SK-N-SH treated with all-trans-retinoic acid at 6 μM for 48 hours (cell line): ENCODE measurements around the gene NUP98.

Source experiments
- ATAC-seq: fragments of 200-7000 bp; cut with Tn5 transposase; 3 replicates; pipeline ENCODE4 v1.9.1; 2020; ENCODE audit warnings: mild to moderate bottlenecking, moderate library complexity
- ARNTL ChIP-seq: fragments of 450-650 bp; formaldehyde crosslinking; IDR thresholded peaks from 2 replicates; pipeline ENCODE4 v1.5.0; 2020; ENCODE audit warnings: low read depth, mild to moderate bottlenecking, moderate library complexity, borderline replicate concordance
- BACH2 ChIP-seq: fragments of 250-450 bp; sonication (Bioruptor Pico); IDR thresholded peaks from 2 replicates; pipeline ENCODE4 v1.9.0; 2021; ENCODE audit warnings: mild to moderate bottlenecking, borderline replicate concordance
- CREB5 ChIP-seq: fragments of 250-450 bp; sonication (Bioruptor Pico); IDR thresholded peaks from 2 replicates; pipeline ENCODE4 v1.5.1; 2020; ENCODE audit warnings: low read depth, mild to moderate bottlenecking, moderate library complexity
- CSDC2 ChIP-seq: fragments of 250-450 bp; sonication (Bioruptor Pico); IDR thresholded peaks from 2 replicates; pipeline ENCODE4 v1.5.0; 2020; ENCODE audit warnings: mild to moderate bottlenecking, moderate library complexity
- CSRNP3 ChIP-seq: fragments of 250-450 bp; sonication (Bioruptor Pico); IDR thresholded peaks from 2 replicates; pipeline ENCODE4 v1.5.1; 2021; ENCODE audit warnings: mild to moderate bottlenecking, moderate library complexity
- GLIS3 ChIP-seq: fragments of 250-450 bp; sonication (Bioruptor Pico); IDR thresholded peaks from 2 replicates; pipeline ENCODE4 v1.5.0; 2020; ENCODE audit warnings: mild to moderate bottlenecking, moderate library complexity
- ISL1 ChIP-seq: fragments of 250-450 bp; sonication (Bioruptor Pico); IDR thresholded peaks from 2 replicates; pipeline ENCODE4 v2.1.2; 2022; ENCODE audit warnings: mild to moderate bottlenecking, moderate library complexity
- OSR1 ChIP-seq: fragments of 250-450 bp; sonication (Bioruptor Pico); IDR thresholded peaks from 2 replicates; pipeline ENCODE4 v1.8.0; 2022; ENCODE audit warnings: moderate library complexity, mild to moderate bottlenecking, inconsistent platforms
- PATZ1 ChIP-seq: fragments of 250-450 bp; sonication (Bioruptor Pico); IDR thresholded peaks from 2 replicates; pipeline ENCODE4 v1.8.0; 2020; ENCODE audit warnings: mild to moderate bottlenecking, moderate library complexity, borderline replicate concordance
- POU6F1 ChIP-seq: fragments of 250-450 bp; sonication (Bioruptor Pico); IDR thresholded peaks from 2 replicates; pipeline ENCODE4 v1.8.0; 2021; ENCODE audit warnings: low read depth, mild to moderate bottlenecking, moderate library complexity, borderline replicate concordance
- PPARA ChIP-seq: fragments of 250-450 bp; sonication (Bioruptor Pico); IDR thresholded peaks from 2 replicates; pipeline ENCODE4 v1.5.0; 2020; ENCODE audit warnings: mild to moderate bottlenecking, borderline replicate concordance
- RARB ChIP-seq: fragments of 250-450 bp; sonication (Bioruptor Pico); IDR thresholded peaks from 2 replicates; pipeline ENCODE4 v1.8.0; 2021; ENCODE audit warnings: mild to moderate bottlenecking, moderate library complexity
- SNAI2 ChIP-seq: fragments of 250-450 bp; sonication (Bioruptor Pico); IDR thresholded peaks from 2 replicates; pipeline ENCODE4 v1.5.0; 2020; ENCODE audit warnings: mild to moderate bottlenecking, moderate library complexity
- TCF4 ChIP-seq: fragments of 250-450 bp; sonication (Bioruptor Pico); IDR thresholded peaks from 2 replicates; pipeline ENCODE4 v1.8.0; 2021; ENCODE audit warnings: mild to moderate bottlenecking, moderate library complexity, borderline replicate concordance
- TOX ChIP-seq: fragments of 250-450 bp; sonication (Bioruptor Pico); IDR thresholded peaks from 2 replicates; pipeline ENCODE4 v1.8.0; 2021; ENCODE audit warnings: mild to moderate bottlenecking, moderate library complexity, borderline replicate concordance
- TSHZ2 ChIP-seq: fragments of 250-450 bp; sonication (Bioruptor Pico); IDR thresholded peaks from 2 replicates; pipeline ENCODE4 v1.5.0; 2020; ENCODE audit warnings: mild to moderate bottlenecking, moderate library complexity
- ZC3H10 ChIP-seq: fragments of 250-450 bp; sonication (Bioruptor Pico); IDR thresholded peaks from 2 replicates; pipeline ENCODE4 v1.5.1; 2021; ENCODE audit warnings: mild to moderate bottlenecking, moderate library complexity
- ZFP3 ChIP-seq: fragments of 250-450 bp; sonication (Bioruptor Pico); IDR thresholded peaks from 2 replicates; pipeline ENCODE4 v1.5.0; 2020; ENCODE audit warnings: mild to moderate bottlenecking, moderate library complexity
- ZFP30 ChIP-seq: fragments of 450-650 bp; formaldehyde crosslinking; IDR thresholded peaks from 2 replicates; pipeline ENCODE4 v1.5.0; 2022; ENCODE audit warnings: mild to moderate bottlenecking, moderate library complexity
- ZNF565 ChIP-seq: fragments of 450-650 bp; formaldehyde crosslinking; conservative IDR thresholded peaks from 2 replicates; pipeline ENCODE4 v1.5.0; 2020; ENCODE audit warnings: low read depth, mild to moderate bottlenecking, moderate library complexity
- ZNF70 ChIP-seq: fragments of 450-650 bp; formaldehyde crosslinking; IDR thresholded peaks from 2 replicates; pipeline ENCODE4 v1.5.0; 2020; ENCODE audit warnings: mild to moderate bottlenecking, moderate library complexity
- ZNF8 ChIP-seq: fragments of 450-650 bp; formaldehyde crosslinking; IDR thresholded peaks from 2 replicates; pipeline ENCODE4 v1.5.0; 2020; ENCODE audit warnings: mild to moderate bottlenecking, moderate library complexity

NUP98 gene

GRCh38 chr11:3707176-3707575 lies 90.2 kb downstream of the NUP98 start:
- TF ChIP-seq SNAI2 (CRISPR knock-in tag) = no peak
- peak; percentile 40; the same call in 1 of the 2 replicates for TF ChIP-seq ISL1
- TF ChIP-seq ZC3H10 (CRISPR knock-in tag) = no peak
- peak; percentile 53 for ATAC-seq

- TF ChIP-seq ZNF565 (CRISPR knock-in tag) = no peak
- TF ChIP-seq PPARA (CRISPR knock-in tag) = no peak
- TF ChIP-seq GLIS3 = no peak
- no peak for TF ChIP-seq ZNF70 (CRISPR knock-in tag)
- no peak for TF ChIP-seq BACH2 (CRISPR knock-in tag)
- TF ChIP-seq TCF4 (CRISPR knock-in tag) = no peak
- TF ChIP-seq CSDC2 (CRISPR knock-in tag) = no peak
- no peak for TF ChIP-seq PATZ1
- TF ChIP-seq CREB5 (CRISPR knock-in tag) = no peak
- TF ChIP-seq POU6F1 (CRISPR knock-in tag) = no peak
- no peak for TF ChIP-seq OSR1 (CRISPR knock-in tag)
- no peak for TF ChIP-seq TOX
- TF ChIP-seq ARNTL (CRISPR knock-in tag) = no peak
- TF ChIP-seq ZFP30 (CRISPR knock-in tag) = no peak
- no peak for TF ChIP-seq ZNF8
- no peak for TF ChIP-seq ZFP3 (CRISPR knock-in tag)
Observed at GRCh38 chr11:3703383-3703782, 94.0 kb downstream of the NUP98 start.

GRCh38 chr11:3700910-3701309 lies 96.4 kb downstream of the NUP98 start:
- TF ChIP-seq ISL1 = no peak
- TF ChIP-seq TSHZ2 = no peak
- no peak for TF ChIP-seq ZC3H10 (CRISPR knock-in tag)
- TF ChIP-seq RARB (CRISPR knock-in tag) = no peak
- no peak for TF ChIP-seq SNAI2 (CRISPR knock-in tag)
- no peak for TF ChIP-seq TOX
- no peak for TF ChIP-seq ZFP3 (CRISPR knock-in tag)
- TF ChIP-seq ARNTL (CRISPR knock-in tag) = no peak
- TF ChIP-seq BACH2 (CRISPR knock-in tag) = no peak
- TF ChIP-seq PPARA (CRISPR knock-in tag) = no peak
- TF ChIP-seq PATZ1 = no peak
- TF ChIP-seq OSR1 (CRISPR knock-in tag) = no peak
- TF ChIP-seq ZNF565 (CRISPR knock-in tag) = no peak
- no peak for TF ChIP-seq CSRNP3 (CRISPR knock-in tag)
- TF ChIP-seq GLIS3 = no peak
- TF ChIP-seq ZNF8 = no peak
- TF ChIP-seq ZNF70 (CRISPR knock-in tag) = no peak
- TF ChIP-seq, all 23 proteins: peak for 0
- ATAC-seq = no peak

More at GRCh38 chr11:3703383-3703782, 94.0 kb downstream of the NUP98 start:
- no peak for ATAC-seq
